GM12801 (cell line): ENCODE data around the gene TBC1D22A.

Source experiments
- TF ChIP-seq, protein P1 (sequence below): IDR thresholded peaks from one replicate; pipeline ENCODE4 v1.5.1; 2011; ENCODE audit warnings: control low read depth; ENCODE audit not compliant: insufficient read length; ENCODE audit errors: extremely low read depth

Gene TBC1D22A, protein sequence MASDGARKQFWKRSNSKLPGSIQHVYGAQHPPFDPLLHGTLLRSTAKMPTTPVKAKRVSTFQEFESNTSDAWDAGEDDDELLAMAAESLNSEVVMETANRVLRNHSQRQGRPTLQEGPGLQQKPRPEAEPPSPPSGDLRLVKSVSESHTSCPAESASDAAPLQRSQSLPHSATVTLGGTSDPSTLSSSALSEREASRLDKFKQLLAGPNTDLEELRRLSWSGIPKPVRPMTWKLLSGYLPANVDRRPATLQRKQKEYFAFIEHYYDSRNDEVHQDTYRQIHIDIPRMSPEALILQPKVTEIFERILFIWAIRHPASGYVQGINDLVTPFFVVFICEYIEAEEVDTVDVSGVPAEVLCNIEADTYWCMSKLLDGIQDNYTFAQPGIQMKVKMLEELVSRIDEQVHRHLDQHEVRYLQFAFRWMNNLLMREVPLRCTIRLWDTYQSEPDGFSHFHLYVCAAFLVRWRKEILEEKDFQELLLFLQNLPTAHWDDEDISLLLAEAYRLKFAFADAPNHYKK

DNA sequence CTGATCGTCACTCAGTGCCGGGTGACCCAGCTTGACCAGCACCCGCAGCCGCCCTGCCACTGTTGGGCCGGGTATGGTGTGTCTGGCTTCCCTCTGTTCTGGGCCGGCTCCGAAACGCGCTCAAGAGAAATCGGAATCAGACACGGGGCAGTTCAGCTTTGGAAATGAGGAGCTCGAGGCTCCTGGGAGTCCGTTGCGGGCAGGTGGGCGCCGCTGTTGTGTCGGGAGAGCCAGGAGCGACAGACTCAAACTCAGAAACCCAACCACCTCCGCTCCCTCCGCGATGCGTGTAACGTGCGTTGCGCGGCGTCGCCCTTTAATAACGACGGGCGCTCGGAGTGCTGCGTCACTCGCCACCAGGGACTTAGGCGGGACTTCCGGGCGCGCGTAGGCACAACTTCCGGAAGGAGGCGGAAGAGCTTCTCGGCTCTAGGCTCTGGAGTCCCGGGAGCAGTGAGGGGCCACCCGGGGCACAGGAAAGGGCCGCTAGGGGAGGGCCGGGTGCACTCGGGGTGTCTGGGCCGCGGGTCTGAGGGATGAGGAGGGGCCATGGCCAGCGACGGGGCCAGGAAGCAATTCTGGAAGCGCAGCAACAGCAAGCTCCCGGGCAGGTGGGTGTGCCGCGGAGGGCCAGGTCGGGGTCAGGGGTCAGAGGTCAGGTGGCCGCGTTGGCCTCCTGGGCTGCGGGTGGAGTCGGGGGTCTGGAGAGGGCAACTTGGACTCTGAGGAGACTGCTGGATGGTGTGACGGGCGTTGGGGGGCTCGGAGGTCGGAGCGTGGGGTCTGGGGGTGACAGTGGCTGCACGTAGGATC lies at the start of gene TBC1D22A:
Gene TBC1D22A (plus strand): TSS at position 413 of the 813 bp plus-strand sequence. CDS start 137 bp downstream, at position 550.
- TF ChIP-seq, protein P1, sequence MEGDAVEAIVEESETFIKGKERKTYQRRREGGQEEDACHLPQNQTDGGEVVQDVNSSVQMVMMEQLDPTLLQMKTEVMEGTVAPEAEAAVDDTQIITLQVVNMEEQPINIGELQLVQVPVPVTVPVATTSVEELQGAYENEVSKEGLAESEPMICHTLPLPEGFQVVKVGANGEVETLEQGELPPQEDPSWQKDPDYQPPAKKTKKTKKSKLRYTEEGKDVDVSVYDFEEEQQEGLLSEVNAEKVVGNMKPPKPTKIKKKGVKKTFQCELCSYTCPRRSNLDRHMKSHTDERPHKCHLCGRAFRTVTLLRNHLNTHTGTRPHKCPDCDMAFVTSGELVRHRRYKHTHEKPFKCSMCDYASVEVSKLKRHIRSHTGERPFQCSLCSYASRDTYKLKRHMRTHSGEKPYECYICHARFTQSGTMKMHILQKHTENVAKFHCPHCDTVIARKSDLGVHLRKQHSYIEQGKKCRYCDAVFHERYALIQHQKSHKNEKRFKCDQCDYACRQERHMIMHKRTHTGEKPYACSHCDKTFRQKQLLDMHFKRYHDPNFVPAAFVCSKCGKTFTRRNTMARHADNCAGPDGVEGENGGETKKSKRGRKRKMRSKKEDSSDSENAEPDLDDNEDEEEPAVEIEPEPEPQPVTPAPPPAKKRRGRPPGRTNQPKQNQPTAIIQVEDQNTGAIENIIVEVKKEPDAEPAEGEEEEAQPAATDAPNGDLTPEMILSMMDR, result no peak

DNA sequence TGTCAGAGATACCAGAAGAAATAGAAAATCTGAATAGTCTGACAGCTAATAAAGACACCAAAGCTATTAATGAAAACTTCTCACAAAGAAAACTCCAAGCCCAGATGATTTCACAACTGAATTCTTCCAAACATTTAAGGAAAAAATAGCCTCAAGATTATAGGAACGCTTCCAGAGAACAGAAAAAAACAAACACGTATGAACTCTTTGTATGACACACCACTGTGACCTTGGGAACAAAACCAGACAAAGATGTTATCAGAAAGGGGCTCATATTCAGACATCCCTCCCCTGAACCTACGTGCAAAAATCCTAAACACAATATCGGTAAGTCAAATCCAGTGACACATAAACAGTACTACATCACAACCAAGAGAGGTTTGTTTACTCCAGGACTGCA lies 47.9 kb upstream of the TBC1D22A start:
- TF ChIP-seq, protein P1, result no peak

DNA sequence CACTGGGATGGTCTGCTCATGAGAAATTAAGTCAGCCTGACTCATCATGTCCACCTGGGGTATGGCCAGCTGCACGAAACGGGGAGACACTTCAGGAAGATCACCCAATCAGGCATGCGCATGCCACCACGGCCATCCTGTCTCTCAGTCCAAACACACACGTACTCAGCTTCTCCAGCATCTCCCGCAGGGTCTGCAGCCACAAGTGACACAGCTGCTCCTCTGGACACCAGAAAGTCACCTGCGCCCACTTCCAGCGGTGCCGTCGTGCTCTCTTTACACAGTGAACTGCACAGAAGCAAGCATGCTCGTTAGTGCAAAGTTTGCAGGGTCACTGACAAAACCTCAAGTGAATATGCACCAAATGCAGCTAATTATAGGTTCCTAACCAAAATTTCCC lies 42.5 kb upstream of the TBC1D22A start:
- TF ChIP-seq, protein P1, result no peak

DNA sequence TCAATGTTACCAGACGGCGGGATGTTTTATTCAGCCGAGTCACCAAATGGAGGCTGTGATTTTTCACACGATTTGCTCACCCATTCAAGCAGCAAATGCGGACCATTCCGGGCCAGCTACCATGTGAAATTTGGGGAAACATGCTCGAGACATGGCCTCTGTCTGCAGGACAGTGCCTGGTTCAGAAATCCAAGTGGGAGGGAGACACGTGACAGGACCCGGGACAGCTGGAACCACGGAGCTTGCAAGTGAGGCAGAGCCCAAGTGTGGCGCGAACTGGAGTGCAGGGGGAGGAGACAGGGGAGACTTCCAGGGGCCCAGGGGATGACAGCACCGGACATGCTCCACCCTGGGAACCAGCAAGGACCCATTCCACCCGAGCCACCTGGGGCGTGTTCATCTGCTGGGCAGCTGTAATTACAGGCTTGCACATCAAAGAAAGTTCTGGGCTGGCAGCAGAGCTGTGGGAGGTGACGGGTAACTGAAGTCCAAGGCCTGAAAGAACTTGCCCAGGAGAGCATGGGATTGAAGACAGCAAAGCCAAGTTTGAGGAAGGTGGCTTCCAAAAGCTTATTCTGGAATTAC lies 40.9 kb upstream of the TBC1D22A start:
- TF ChIP-seq, protein P1, result no peak

DNA sequence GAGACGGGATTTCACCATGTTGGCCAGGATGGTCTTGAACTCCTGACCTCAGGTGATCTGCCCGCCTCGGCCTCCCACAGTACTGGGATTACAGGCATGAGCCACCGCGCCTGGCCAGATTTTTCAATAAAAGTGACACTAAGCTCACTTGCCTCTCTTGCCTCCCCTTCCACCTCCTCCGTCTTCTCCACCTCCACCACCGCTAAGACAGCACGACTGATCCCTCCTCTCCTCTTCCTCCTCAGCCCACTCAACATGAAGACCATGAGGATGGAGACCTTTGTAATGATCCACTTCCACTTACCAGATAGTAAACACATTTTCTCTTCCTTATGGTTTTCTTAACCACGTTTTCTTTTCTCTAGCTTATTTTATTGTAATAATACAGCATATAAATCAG lies 38.6 kb upstream of the TBC1D22A start:
- TF ChIP-seq, protein P1, result no peak

DNA sequence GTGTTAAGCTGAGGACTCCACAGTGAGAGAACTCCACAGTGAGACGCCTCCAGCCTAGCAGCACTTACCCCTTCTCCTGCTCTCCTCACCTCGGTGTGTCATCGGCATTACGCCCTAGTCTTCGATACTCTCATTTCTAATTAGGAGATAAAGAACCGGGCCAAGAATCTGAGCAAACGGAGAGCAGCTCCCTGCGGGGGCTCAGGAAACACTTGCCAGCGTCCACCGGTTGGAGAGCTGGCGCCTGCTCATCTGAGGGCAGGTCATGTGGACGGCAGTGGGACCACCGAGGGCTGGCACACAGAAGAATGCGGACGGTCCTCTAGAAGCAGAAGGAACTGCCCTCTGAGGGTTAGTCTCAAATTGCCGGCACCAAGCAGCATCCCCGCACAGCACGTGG lies 37.4 kb upstream of the TBC1D22A start:
- TF ChIP-seq, protein P1, result no peak
